CD14-positive monocyte (primary cell): ENCODE data around the gene HMG20B. TPM values are rescaled to one million over a fixed set of nuclear protein-coding genes. Genes with fewer than 3 reads are reported as not detected.
"Not testable (repeated sequence)": the region's sequence is repeated elsewhere in the genome, so short reads cannot be mapped to it uniquely, and the experiment has no call there.

Experiments used
- DNase-seq, 3 donors: peaks; one replicate each; pipeline ENCODE4 v3.0.0-alpha.2; 2011 to 2022
- H2AFZ ChIP-seq: 2 replicates; pipeline ENCODE4 v1.6.0; 2012; ENCODE audit warnings: mild to moderate bottlenecking, low read depth, low read length, inconsistent platforms; ENCODE audit not compliant: insufficient read depth, poor library complexity, severe bottlenecking
- H3K27ac ChIP-seq, 2 donors: 1 replicate in 1 of 2; 2 replicates in 1 of 2; pipeline ENCODE4 v1.5.1; 2012 to 2013; ENCODE audit warnings: low read length in 2 of 2, control low read depth in 1 of 2, inconsistent platforms in 1 of 2, low read depth in 1 of 2, mild to moderate bottlenecking in 1 of 2
- H3K27me3 ChIP-seq, 2 donors: one replicate each; pipeline versions ENCODE4 v1.6.0 to v1.6.1; 2011 to 2013; ENCODE audit warnings: low read length in 2 of 2; ENCODE audit not compliant: control insufficient read depth in 2 of 2, insufficient read depth in 2 of 2
- H3K36me3 ChIP-seq, 2 donors: replicated peaks in 1 of 2; 1 replicate in 1 of 2; 2 replicates in 1 of 2; pipeline versions ENCODE4 v1.5.1 to v1.6.1; 2012 to 2013; ENCODE audit warnings: low read length in 2 of 2, control low read depth in 1 of 2, inconsistent platforms in 1 of 2, mild to moderate bottlenecking in 1 of 2; ENCODE audit not compliant: insufficient read depth in 2 of 2, control insufficient read depth in 1 of 2
- H3K4me1 ChIP-seq, 2 donors: 1 replicate in 1 of 2; 2 replicates in 1 of 2; pipeline versions ENCODE4 v1.5.1 to v1.6.1; 2012 to 2013; ENCODE audit warnings: low read length in 2 of 2, control low read depth in 1 of 2, inconsistent platforms in 1 of 2, mild to moderate bottlenecking in 1 of 2, moderate library complexity in 1 of 2; ENCODE audit not compliant: insufficient read depth in 2 of 2, control insufficient read depth in 1 of 2
- H3K4me2 ChIP-seq: replicated peaks from 2 replicates; pipeline ENCODE3; 2012; ENCODE audit warnings: low read length, moderate library complexity, mild to moderate bottlenecking; ENCODE audit not compliant: poor library complexity, severe bottlenecking; ENCODE audit errors: extremely low read depth
- H3K4me3 ChIP-seq, 3 experiments: fragments of 200-600 bp in 1 of 3; sonication (generic) in 1 of 3; replicated peaks in 1 of 3; 1 replicate in 2 of 3; 2 replicates in 1 of 3; pipeline ENCODE4 v1.5.1; 2011 to 2013; ENCODE audit warnings: low read length in 3 of 3, mild to moderate bottlenecking in 3 of 3, control low read depth in 2 of 3, low read depth in 2 of 3, inconsistent platforms in 1 of 3, moderate library complexity in 1 of 3
- H3K79me2 ChIP-seq: 2 replicates; pipeline ENCODE4 v1.6.0; 2012; ENCODE audit warnings: mild to moderate bottlenecking, control low read depth, inconsistent platforms, low read length, moderate library complexity; ENCODE audit not compliant: insufficient read depth
- H3K9ac ChIP-seq: 2 replicates; pipeline ENCODE4 v1.6.0; 2017; ENCODE audit warnings: low read length, mild to moderate bottlenecking; ENCODE audit not compliant: insufficient read depth, poor library complexity, severe bottlenecking
- H3K9me3 ChIP-seq, 2 donors: replicated peaks in 1 of 2; 1 replicate in 1 of 2; 2 replicates in 1 of 2; pipeline versions ENCODE4 v1.5.1 to v1.6.1; 2012 to 2013; ENCODE audit warnings: low read length in 2 of 2, control low read depth in 1 of 2; ENCODE audit not compliant: control insufficient read depth in 1 of 2, insufficient read depth in 1 of 2
- H4K20me1 ChIP-seq: 2 replicates; pipeline ENCODE4 v1.6.0; 2012; ENCODE audit warnings: mild to moderate bottlenecking, low read length, control low read depth, moderate library complexity; ENCODE audit not compliant: insufficient read depth
- H3K27ac Mint-ChIP-seq, 7 donors: one replicate each; pipeline ENCODE4 v1.8.0; 2020; ENCODE audit warnings: mild to moderate bottlenecking in 7 of 7, mixed read lengths in 7 of 7, moderate library complexity in 6 of 7, inconsistent platforms in 2 of 7
- H3K27me3 Mint-ChIP-seq, 3 donors: one replicate each; pipeline ENCODE4 v1.8.0; 2021 to 2022; ENCODE audit warnings: low read depth in 3 of 3, mild to moderate bottlenecking in 3 of 3, mixed read lengths in 3 of 3, moderate library complexity in 3 of 3, inconsistent platforms in 1 of 3
- H3K36me3 Mint-ChIP-seq, 2 donors: one replicate each; pipeline ENCODE4 v1.8.0; 2020; ENCODE audit warnings: mixed read lengths in 2 of 2, inconsistent platforms in 1 of 2, mild to moderate bottlenecking in 1 of 2
- H3K4me1 Mint-ChIP-seq: one replicate; pipeline ENCODE4 v1.8.0; 2020; ENCODE audit warnings: mild to moderate bottlenecking, mixed read lengths
- H3K4me3 Mint-ChIP-seq, 2 donors: one replicate each; pipeline ENCODE4 v1.8.0; 2020; ENCODE audit warnings: mild to moderate bottlenecking in 2 of 2, mixed read lengths in 2 of 2, moderate library complexity in 1 of 2
- H3K9me3 Mint-ChIP-seq, 7 donors: one replicate each; pipeline ENCODE4 v1.8.0; 2020 to 2022; ENCODE audit warnings: mixed read lengths in 7 of 7, mild to moderate bottlenecking in 6 of 7, moderate library complexity in 6 of 7, inconsistent platforms in 2 of 7
- WGBS: methylation state at CpG from one replicate; pipeline ENCODE4 v1.1.5; 2013; ENCODE audit warnings: missing lambda C conversion rate; ENCODE audit not compliant: insufficient coverage; 5-methylcytosine and 5-hydroxymethylcytosine counted together
- intact Hi-C, 2 donors: fragments of 100-400 bp; cut with micrococcal nuclease; formaldehyde crosslinking; loops; one replicate each; pipeline versions ENCODE4 v1.15.0 to v1.15.1; 2023
- polyA plus RNA-seq, 3 donors: library from polyadenylated mRNA; depleted of rRNA in 1 of 3; unstranded in 2 of 3; stranded (reverse) in 1 of 3; fragments of 300-500 nt in 2 of 3; fragments of >200 nt in 1 of 3; fragmentation: Illumina TruSeq in 2 of 3; gene quantifications; 1 replicate in 2 of 3; 2 replicates in 1 of 3; pipeline ENCODE4 v1.2.3, GENCODE V29; 2012 to 2021
- TF ChIP-seq, protein P1 (sequence below): fragments of 200-600 bp; IDR thresholded peaks from one replicate; pipeline ENCODE4 v1.8.0; 2022; ENCODE audit warnings: antibody characterized with exemption, mild to moderate bottlenecking

HMG20B gene
- polyA plus RNA-seq, 3 donors: 52.4 to 58.8 (median 56.5) TPM

DNA sequence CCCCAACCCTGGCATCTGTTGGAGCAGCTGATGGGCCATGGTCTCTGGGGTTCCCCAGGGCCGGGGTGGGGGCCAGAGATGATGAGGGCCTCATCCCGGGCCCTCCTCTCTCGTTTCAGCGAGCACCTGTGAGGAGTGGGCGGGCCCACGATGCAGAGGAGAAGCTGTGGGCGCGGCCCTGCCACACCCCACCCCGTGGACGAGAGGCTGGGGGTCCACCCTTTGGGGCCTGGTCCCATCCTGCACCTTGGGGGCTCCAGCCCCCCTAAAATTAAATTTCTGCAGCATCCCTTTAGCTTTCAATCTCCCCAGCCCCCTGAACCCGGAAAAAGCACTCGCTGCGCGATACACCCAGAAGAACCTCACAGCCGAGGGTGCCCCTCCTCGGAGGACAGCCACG lies 5.6 kb downstream of the HMG20B start:
- Histone ChIP-seq H3K4me3 (no peak overlapping the region), H3K79me2 (peaks cover 3% of the 10 kb centered on the region), H4K20me1 (no peaks in the 10 kb centered on the region), H3K27me3 (no peaks in the 10 kb centered on the region), H3K9me3 (no peaks in the 10 kb centered on the region), H2AFZ (no peak overlapping the region), H3K27ac (no peak overlapping the region), H3K4me1 (peaks cover 17 to 28% of the 10 kb centered on the region in 2 donors), H3K4me2 (no peak overlapping the region), H3K9ac (no peak overlapping the region), H3K36me3 (peaks cover 0 to 6% of the 10 kb centered on the region in 2 donors)
- peaks cover 34% of the 10 kb centered on the region for H3K4me1 Mint-ChIP-seq
- peaks cover 4 to 5% (median 4%) of the 10 kb centered on the region in 3 donors for H3K27me3 Mint-ChIP-seq
- TF ChIP-seq, protein P1, sequence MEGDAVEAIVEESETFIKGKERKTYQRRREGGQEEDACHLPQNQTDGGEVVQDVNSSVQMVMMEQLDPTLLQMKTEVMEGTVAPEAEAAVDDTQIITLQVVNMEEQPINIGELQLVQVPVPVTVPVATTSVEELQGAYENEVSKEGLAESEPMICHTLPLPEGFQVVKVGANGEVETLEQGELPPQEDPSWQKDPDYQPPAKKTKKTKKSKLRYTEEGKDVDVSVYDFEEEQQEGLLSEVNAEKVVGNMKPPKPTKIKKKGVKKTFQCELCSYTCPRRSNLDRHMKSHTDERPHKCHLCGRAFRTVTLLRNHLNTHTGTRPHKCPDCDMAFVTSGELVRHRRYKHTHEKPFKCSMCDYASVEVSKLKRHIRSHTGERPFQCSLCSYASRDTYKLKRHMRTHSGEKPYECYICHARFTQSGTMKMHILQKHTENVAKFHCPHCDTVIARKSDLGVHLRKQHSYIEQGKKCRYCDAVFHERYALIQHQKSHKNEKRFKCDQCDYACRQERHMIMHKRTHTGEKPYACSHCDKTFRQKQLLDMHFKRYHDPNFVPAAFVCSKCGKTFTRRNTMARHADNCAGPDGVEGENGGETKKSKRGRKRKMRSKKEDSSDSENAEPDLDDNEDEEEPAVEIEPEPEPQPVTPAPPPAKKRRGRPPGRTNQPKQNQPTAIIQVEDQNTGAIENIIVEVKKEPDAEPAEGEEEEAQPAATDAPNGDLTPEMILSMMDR: no peak
- H3K9me3 Mint-ChIP-seq: peaks cover 0 to 4% (median 2%) of the 10 kb centered on the region in 7 donors
- intact Hi-C loops: no loop called here
- H3K27ac Mint-ChIP-seq: no peak overlapping the region
- WGBS: 92% methylated on average over 12 of the region's 17 CpGs
- DNase-seq: no peak
- peaks cover 8 to 32% of the 10 kb centered on the region in 2 donors for H3K36me3 Mint-ChIP-seq
- H3K4me3 Mint-ChIP-seq: no peak overlapping the region

DNA sequence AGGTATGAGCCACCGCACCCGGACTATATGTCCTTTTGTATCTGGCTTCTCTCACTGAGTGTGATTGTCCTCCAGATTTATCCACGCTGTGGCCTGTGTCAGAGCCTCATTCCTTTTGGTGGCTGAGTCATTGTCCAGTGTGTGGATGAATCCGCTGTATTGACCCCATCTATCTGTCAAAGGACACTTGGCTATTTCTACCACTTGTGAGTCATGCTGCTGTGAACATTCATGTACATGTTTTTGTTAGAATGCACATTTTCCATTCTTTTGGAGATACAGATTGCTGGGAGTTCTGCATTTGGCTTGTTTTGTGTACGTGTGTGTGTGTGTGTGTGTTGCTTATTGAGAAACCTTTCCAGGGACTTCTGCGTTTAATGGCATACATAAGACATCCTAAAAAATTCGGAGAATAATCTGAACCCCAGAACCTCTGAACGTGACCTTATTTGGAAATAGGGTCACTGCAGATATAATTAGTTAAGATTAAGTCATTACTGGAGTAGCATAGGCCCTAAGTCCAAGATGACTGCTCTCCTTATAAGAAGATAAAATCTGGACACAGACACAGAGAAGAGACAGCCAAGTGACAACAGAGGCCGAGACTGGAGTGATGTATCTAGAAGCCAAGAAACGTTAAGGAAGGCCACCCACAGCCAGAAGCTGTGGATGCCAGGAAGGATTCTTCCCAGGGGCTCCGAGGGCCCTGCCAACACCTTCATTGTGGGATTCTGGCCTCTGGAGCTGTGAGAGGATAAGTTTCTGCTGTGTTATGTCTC lies 7.6 kb downstream of the HMG20B start:
- 83% methylated on average over 2 of the region's 11 CpGs for whole genome bisulfite sequencing
- Histone ChIP-seq H4K20me1 (no peaks in the 10 kb centered on the region), H3K9ac (no peak overlapping the region), H2AFZ (no peak overlapping the region), H3K4me2 (no peak overlapping the region), H3K4me3 (no peak overlapping the region), H3K27me3 (peaks cover 3 to 10% of the 10 kb centered on the region in 2 donors), H3K4me1 (peaks cover 7 to 17% of the 10 kb centered on the region in 2 donors), H3K9me3 (no peaks in the 10 kb centered on the region), H3K79me2 (no peaks in the 10 kb centered on the region), H3K36me3 (peaks cover 0 to 2% of the 10 kb centered on the region in 2 donors), H3K27ac (no peak overlapping the region)
- peaks cover 22% of the 10 kb centered on the region for H3K4me1 Mint-ChIP-seq
- H3K4me3 Mint-ChIP-seq: no peak overlapping the region
- intact Hi-C loops: loop anchor here in 1 of 2 donors (5.0 kb wide), 1 partner anchor 33 kb away; no protein-coding TSS in a partner anchor
- peaks cover 10 to 19% (median 16%) of the 10 kb centered on the region in 3 donors for H3K27me3 Mint-ChIP-seq
- peaks cover 0 to 6% (median 0%) of the 10 kb centered on the region in 7 donors for H3K9me3 Mint-ChIP-seq
- H3K36me3 Mint-ChIP-seq: peaks cover 3 to 20% of the 10 kb centered on the region in 2 donors
- TF ChIP-seq, protein P1: no peak
- H3K27ac Mint-ChIP-seq: peak overlapping the region in 2 of 7 donors; percentile 4 to 14
- peak in 1 of 3 donors; percentile 21 for DNase-seq

DNA sequence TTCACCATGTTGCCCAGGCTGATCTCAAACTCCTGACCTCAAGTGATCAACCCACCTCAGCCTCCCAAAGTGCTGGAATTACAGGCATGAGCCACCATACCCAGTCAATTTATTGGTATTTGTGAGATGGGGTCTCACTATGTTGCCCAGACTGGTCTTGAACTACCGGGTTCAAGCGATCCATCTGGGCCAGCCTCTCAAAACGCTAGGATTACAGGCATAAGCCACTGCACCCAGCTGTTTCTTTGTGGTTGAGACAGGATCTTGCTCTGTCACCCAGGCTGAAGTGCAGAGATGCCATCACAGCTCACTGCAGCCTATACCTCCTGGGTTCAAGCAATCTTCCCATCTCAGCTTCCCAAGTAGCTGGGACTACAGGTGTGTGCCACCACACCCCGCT lies 9.0 kb downstream of the HMG20B start:
- H3K27me3 Mint-ChIP-seq: peaks cover 19 to 32% (median 20%) of the 10 kb centered on the region in 3 donors
- peaks cover 5 to 20% of the 10 kb centered on the region in 2 donors for H3K27me3 ChIP-seq
- not testable (repeated sequence) for H4K20me1 ChIP-seq, H3K4me3 ChIP-seq, H3K36me3 Mint-ChIP-seq, H3K36me3 ChIP-seq, H2AFZ ChIP-seq, H3K79me2 ChIP-seq, H3K27ac ChIP-seq, DNase-seq, H3K9me3 Mint-ChIP-seq, H3K9me3 ChIP-seq, H3K9ac ChIP-seq, H3K4me1 Mint-ChIP-seq, H3K4me3 Mint-ChIP-seq, H3K27ac Mint-ChIP-seq, H3K4me2 ChIP-seq
- H3K4me1 ChIP-seq: peaks cover 5 to 11% of the 10 kb centered on the region in 2 donors
- intact Hi-C loops: loop anchor here in 1 of 2 donors (5.0 kb wide), 1 partner anchor 34 kb away; no protein-coding TSS in a partner anchor
- no CpG with 5 or more reads among the region's 4 CpGs for WGBS
